ENCODE data around the gene HAPLN1.
A peak's percentile ranks its signal among the peaks of the same experiment; 100 is the strongest.

HAPLN1 gene

DNA sequence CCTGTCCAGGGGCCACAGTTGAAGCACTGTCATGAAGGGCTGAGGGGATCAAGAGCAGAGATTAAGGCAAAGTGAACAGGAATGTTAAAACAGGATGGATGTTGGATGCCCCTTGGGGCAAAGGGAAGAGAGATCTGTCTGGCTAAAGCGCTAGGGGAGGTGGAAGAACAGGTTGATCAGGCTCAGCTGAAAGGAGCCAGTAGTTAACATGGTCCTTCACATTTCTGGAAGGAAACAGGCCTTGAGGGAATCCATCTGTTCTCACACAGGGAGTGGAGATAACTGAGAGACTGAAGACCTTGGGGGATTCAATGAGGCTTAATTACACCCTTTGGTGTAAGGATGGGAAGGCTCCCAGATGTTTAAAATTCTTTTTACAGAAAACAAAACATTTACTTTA, 5.8 kb downstream of the HAPLN1 start:
- Histone ChIP-seq H3K27ac (no peak overlapping the region), H3K9ac (ENCODE audit: insufficient read length) (no peak overlapping the region), H3K36me3 (ENCODE audit: insufficient read depth, low read length) (no peaks in the 10 kb centered on the region), H3K4me3 (no peak overlapping the region), H3K9me3 (ENCODE audit: low read depth, low read length) (no peaks in the 10 kb centered on the region)
- DNase-seq (ENCODE audit: low read depth, low spot score) = no peak
- TF ChIP-seq FOXP2 (optimal IDR thresholded peaks at IDR 0.05; ENCODE audit: control extremely low read depth, extremely low read length, insufficient read depth) (no peak), POLR2AphosphoS5 (IDR thresholded peaks at IDR 0.05; ENCODE audit: borderline replicate concordance, low read depth, low read length) (no peak), EZH2 (IDR thresholded peaks at IDR 0.05) (no peak)

DNA sequence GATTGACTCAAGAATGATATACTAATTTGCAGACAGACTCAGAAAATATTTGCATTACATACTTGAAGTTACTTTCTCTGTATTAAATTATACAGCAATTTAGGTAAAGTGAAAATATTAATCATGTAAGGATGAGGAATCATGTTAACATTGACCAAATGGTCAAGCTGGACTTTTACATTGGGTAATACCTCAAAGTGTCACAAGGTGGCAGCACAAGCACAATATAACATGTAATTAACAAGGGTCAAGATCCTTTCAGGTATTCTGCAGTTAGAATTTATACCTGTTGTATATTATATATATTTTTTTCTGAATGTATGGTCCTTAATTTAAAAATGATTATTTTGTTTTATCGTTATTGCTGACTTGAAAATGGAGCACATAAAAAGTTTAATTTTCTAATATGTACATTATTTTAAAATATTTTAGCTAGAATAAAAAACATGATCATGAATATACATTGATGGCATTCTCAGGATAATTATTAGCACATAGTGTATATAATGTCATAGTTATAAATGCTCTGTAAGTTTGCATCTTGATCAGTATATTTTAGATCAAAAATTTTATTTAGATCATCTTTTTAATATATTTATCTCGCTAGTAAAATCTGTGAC, 8.6 kb downstream of the HAPLN1 start:
- H3K9ac ChIP-seq (ENCODE audit: insufficient read length) = no peak overlapping the region
- DNase-seq (ENCODE audit: low read depth, low spot score) = no peak
- no peak overlapping the region for H3K27ac ChIP-seq
- H3K4me3 ChIP-seq = no peak overlapping the region
- no peaks in the 10 kb centered on the region for H3K36me3 ChIP-seq (ENCODE audit: insufficient read depth, low read length)
- TF ChIP-seq EZH2 (IDR thresholded peaks at IDR 0.05) (no peak), FOXP2 (optimal IDR thresholded peaks at IDR 0.05; ENCODE audit: control extremely low read depth, extremely low read length, insufficient read depth) (no peak), POLR2AphosphoS5 (IDR thresholded peaks at IDR 0.05; ENCODE audit: borderline replicate concordance, low read depth, low read length) (no peak)
- H3K9me3 ChIP-seq (ENCODE audit: low read depth, low read length) = no peaks in the 10 kb centered on the region

DNA sequence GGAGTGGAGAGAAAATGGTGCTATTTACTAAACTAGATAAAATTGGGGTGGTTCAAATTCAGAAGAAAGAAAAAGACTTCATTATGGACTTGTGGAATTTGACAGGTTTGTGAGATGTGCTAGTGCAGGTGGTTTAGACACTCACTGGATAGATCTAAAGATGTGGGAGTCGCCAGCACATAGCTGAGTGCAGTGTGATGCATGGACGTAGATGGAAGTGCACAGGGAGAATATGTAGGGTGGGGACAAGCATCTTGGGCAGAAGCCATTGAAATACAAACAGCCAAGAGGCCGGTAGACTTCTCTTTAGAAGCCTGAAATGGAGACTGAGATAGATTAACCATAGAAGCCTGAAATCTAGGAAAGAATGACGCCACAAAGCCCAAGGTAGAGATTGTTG, 10.7 kb downstream of the HAPLN1 start:
- Histone ChIP-seq H3K27ac (no peak overlapping the region), H3K4me3 (no peak overlapping the region), H3K9me3 (ENCODE audit: low read depth, low read length) (no peaks in the 10 kb centered on the region), H3K9ac (ENCODE audit: insufficient read length) (no peak overlapping the region), H3K36me3 (ENCODE audit: insufficient read depth, low read length) (no peaks in the 10 kb centered on the region)
- DNase-seq (ENCODE audit: low read depth, low spot score) = no peak
- TF ChIP-seq POLR2AphosphoS5 (IDR thresholded peaks at IDR 0.05; ENCODE audit: borderline replicate concordance, low read depth, low read length) (no peak), EZH2 (IDR thresholded peaks at IDR 0.05) (no peak)

DNA sequence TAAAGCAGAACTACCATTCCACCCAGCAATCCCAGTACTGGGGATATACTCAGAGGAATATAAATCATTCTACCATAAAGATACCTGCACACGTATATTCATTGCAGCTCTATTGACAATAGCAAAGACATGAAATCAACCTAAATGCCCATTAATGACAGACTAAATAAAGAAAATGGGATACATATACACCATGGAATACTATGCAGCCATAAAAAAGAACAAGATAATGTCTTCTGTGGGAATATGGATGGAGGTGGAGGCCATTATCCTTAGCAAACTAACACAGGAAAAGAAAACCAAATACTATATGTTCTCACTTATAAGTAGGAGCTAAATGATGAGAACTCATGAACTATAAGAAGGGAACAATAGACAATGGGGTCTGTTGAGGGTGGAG, 12.5 kb downstream of the HAPLN1 start:
- H3K27ac ChIP-seq = no peak overlapping the region
- H3K4me3 ChIP-seq = no peak overlapping the region
- TF ChIP-seq FOXP2 (optimal IDR thresholded peaks at IDR 0.05; ENCODE audit: control extremely low read depth, extremely low read length, insufficient read depth) = no peak
- no peak for TF ChIP-seq POLR2AphosphoS5 (IDR thresholded peaks at IDR 0.05; ENCODE audit: borderline replicate concordance, low read depth, low read length)
- TF ChIP-seq EZH2 (IDR thresholded peaks at IDR 0.05) = no peak

DNA sequence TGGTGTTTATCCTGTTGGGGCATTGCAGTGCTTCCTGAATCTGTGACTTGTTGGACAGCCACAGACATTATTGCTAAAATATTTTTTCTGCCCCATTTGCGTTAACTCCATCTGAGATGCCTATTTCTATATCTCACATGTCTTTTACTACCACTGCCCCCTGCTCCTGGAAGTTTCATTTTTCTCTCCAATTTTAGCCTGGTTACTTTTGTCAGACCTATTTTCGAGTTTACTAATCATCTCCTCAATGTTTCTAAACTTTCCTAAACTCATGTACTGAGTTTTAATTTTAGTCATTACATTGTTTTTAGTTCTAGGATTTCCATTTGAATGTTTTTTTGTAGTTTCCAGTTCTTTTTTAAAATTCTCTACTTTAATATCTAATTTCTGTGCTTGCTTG, 17.6 kb downstream of the HAPLN1 start:
- Histone ChIP-seq H3K36me3 (ENCODE audit: insufficient read depth, low read length) (no peaks in the 10 kb centered on the region), H3K27ac (no peak overlapping the region), H3K9ac (ENCODE audit: insufficient read length) (no peak overlapping the region), H3K4me3 (no peak overlapping the region), H3K9me3 (ENCODE audit: low read depth, low read length) (no peaks in the 10 kb centered on the region)
- no peak for TF ChIP-seq EZH2 (IDR thresholded peaks at IDR 0.05)
- TF ChIP-seq POLR2AphosphoS5 (IDR thresholded peaks at IDR 0.05; ENCODE audit: borderline replicate concordance, low read depth, low read length) = no peak
- no peak for TF ChIP-seq FOXP2 (optimal IDR thresholded peaks at IDR 0.05; ENCODE audit: control extremely low read depth, extremely low read length, insufficient read depth)
- DNase-seq (ENCODE audit: low read depth, low spot score) = no peak

More for the DNA sequence above, 12.5 kb downstream of the HAPLN1 start:
- no peak for DNase-seq (ENCODE audit: low read depth, low spot score)
- no peak overlapping the region for H3K9ac ChIP-seq (ENCODE audit: insufficient read length)
- H3K9me3 ChIP-seq (ENCODE audit: low read depth, low read length) = no peaks in the 10 kb centered on the region
- H3K36me3 ChIP-seq (ENCODE audit: insufficient read depth, low read length) = no peaks in the 10 kb centered on the region

DNA sequence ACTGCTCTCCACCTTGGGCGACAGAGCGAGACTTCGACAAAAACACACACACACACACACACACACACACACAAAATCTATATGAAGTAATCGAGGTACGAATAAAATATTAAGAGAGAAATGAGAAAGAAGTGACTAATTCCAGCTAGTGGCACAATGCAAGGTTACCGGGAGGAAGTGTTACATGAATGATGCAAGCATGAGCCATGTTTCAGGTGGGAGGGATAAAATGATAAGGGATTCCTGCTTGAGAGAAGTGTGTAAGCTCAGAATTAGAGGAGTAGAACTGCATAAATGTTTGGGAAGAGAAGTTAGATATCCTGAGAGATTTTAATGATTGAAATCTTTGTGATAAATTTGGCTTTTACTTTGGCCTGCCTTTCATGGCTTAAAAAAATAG, 18.8 kb downstream of the HAPLN1 start:
- TF ChIP-seq POLR2AphosphoS5 (IDR thresholded peaks at IDR 0.05; ENCODE audit: borderline replicate concordance, low read depth, low read length) (no peak), FOXP2 (optimal IDR thresholded peaks at IDR 0.05; ENCODE audit: control extremely low read depth, extremely low read length, insufficient read depth) (no peak), EZH2 (IDR thresholded peaks at IDR 0.05) (no peak)
- H3K9me3 ChIP-seq (ENCODE audit: low read depth, low read length) = no peaks in the 10 kb centered on the region
- no peaks in the 10 kb centered on the region for H3K36me3 ChIP-seq (ENCODE audit: insufficient read depth, low read length)
- H3K27ac ChIP-seq = no peak overlapping the region
- no peak overlapping the region for H3K4me3 ChIP-seq
- no peak overlapping the region for H3K9ac ChIP-seq (ENCODE audit: insufficient read length)
- no peak for DNase-seq (ENCODE audit: low read depth, low spot score)

DNA sequence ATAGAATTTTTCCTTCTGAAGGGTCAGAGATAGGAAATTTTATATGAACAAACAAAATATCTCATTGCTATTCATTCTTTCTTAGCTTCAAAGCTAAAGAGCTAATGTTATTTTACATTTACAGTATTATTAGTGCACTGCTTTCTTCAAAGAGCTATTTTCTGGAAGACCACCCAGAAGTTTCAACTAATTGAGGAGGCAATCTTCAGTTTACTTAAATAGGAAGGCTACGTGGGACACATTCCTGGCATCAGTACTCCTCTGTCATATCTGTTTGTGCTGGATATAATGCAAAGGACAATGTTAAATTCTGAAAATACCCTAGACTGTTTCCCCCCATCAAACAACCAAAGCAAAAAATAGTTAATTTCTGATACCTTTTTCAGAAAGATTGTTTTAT, 30.8 kb downstream of the HAPLN1 start:
- DNase-seq (ENCODE audit: low read depth, low spot score) = no peak
- no peaks in the 10 kb centered on the region for H3K36me3 ChIP-seq (ENCODE audit: insufficient read depth, low read length)
- H3K9ac ChIP-seq (ENCODE audit: insufficient read length) = no peak overlapping the region
- TF ChIP-seq EZH2 (IDR thresholded peaks at IDR 0.05) = no peak
- TF ChIP-seq POLR2AphosphoS5 (IDR thresholded peaks at IDR 0.05; ENCODE audit: borderline replicate concordance, low read depth, low read length) = no peak
- TF ChIP-seq FOXP2 (optimal IDR thresholded peaks at IDR 0.05; ENCODE audit: control extremely low read depth, extremely low read length, insufficient read depth) = no peak
- H3K4me3 ChIP-seq = no peak overlapping the region
- H3K27ac ChIP-seq = no peak overlapping the region
- no peaks in the 10 kb centered on the region for H3K9me3 ChIP-seq (ENCODE audit: low read depth, low read length)

DNA sequence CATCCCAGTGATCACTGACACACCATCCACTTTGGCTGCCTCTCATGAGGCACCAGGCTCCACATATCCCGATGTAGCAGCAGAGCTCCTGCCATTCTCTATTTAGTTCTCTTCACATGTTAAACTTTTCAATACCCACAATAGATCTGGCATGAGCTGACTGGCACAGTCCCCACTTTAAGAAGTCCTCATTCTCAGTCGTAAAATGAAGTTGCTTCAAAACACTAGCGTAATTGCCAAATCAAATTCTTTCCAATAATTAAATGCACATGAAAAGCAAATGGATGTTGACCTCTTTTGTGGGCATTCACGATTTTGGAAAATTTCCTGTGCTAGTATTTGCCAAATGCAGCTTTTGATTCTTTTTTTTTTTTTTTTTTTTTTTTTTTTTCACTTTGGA, 32.4 kb downstream of the HAPLN1 start:
- TF ChIP-seq EZH2 (IDR thresholded peaks at IDR 0.05) (no peak), POLR2AphosphoS5 (IDR thresholded peaks at IDR 0.05; ENCODE audit: borderline replicate concordance, low read depth, low read length) (no peak), FOXP2 (optimal IDR thresholded peaks at IDR 0.05; ENCODE audit: control extremely low read depth, extremely low read length, insufficient read depth) (no peak)
- no peak overlapping the region for H3K4me3 ChIP-seq
- H3K27ac ChIP-seq = no peak overlapping the region
- no peaks in the 10 kb centered on the region for H3K9me3 ChIP-seq (ENCODE audit: low read depth, low read length)
- no peaks in the 10 kb centered on the region for H3K36me3 ChIP-seq (ENCODE audit: insufficient read depth, low read length)
- no peak overlapping the region for H3K9ac ChIP-seq (ENCODE audit: insufficient read length)
- DNase-seq (ENCODE audit: low read depth, low spot score) = no peak

- Histone ChIP-seq H3K36me3 (ENCODE audit: insufficient read depth, low read length) (no peaks in the 10 kb centered on the region), H3K4me3 (peak overlapping the region; percentile 38; the same call in 1 of the 2 replicates), H3K27ac (0 out of 2 replicates have a peak overlapping the region, but pooled peaks have one; percentile 28), H3K9me3 (ENCODE audit: low read depth, low read length) (no peaks in the 10 kb centered on the region), H3K9ac (ENCODE audit: insufficient read length) (no peak overlapping the region)
- no peak for TF ChIP-seq EZH2 (IDR thresholded peaks at IDR 0.05)
- TF ChIP-seq POLR2AphosphoS5 (IDR thresholded peaks at IDR 0.05; ENCODE audit: borderline replicate concordance, low read depth, low read length) = no peak
- no peak for DNase-seq (ENCODE audit: low read depth, low spot score)
Measured at GRCh38 chr5:83687124-83687619, 33.5 kb downstream of the HAPLN1 start.

All from SK-N-MC (cell line).